GM21723 (cell line): ENCODE measurements around the gene GFER.

Source experiments
- ATAC-seq: cut with Tn5 transposase; IDR thresholded peaks from one replicate; pipeline ENCODE4 v1.9.1; 2021; ENCODE audit warnings: mild to moderate bottlenecking, moderate library complexity; ENCODE audit not compliant: unreplicated experiment

The GFER gene

GRCh38 chr16:1990351-1991134 lies 6.5 kb downstream of the GFER start:
- peak; percentile 6 for ATAC-seq

- ATAC-seq: peak; percentile 30
Measured at GRCh38 chr16:1991135-1991551, 7.2 kb downstream of the GFER start.

GRCh38 chr16:1991588-1991947 lies 7.6 kb downstream of the GFER start:
- no peak for ATAC-seq

DNA sequence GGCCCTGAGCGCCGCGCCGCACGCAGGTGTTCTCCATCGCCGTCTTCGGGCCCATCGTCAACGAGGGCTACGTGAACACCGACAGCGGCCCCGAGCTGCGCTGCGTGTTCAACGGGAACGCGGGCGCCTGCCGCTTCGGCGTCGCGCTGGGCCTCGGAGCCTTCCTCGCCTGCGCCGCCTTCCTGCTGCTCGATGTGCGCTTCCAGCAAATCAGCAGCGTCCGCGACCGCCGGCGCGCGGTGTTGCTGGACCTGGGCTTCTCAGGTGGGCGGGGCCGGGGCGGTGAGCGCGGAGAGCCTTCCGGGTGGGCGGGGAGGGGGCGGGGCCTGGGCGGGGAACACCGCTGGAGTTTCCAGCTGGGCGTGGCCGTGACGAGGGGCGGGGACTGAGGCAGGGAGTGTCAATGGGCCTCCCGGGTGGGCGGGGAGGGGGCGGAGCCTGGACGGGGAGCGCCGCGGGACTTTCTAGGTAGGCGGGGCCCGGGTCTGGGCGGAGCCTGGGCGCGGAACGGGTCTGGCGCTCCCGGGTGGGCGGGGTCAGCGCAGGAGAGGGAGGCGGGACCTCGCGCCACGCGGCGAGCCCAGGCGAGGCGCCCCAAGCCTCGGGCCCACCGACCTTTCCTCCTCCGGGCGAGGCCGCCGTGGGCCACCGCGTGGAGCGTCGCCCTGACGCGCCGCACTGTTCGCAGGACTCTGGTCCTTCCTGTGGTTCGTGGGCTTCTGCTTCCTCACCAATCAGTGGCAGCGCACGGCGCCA lies 8.1 kb downstream of the GFER start:
- ATAC-seq: peak; percentile 52

- no peak for ATAC-seq
Measured at GRCh38 chr16:1992704-1993317, 8.8 kb downstream of the GFER start.

- ATAC-seq: no peak
Measured at GRCh38 chr16:1993731-1994131, 9.7 kb downstream of the GFER start.

GRCh38 chr16:1997494-1998359 lies 13.7 kb downstream of the GFER start:
- ATAC-seq: no peak

GRCh38 chr16:1998360-1998835 lies 14.4 kb downstream of the GFER start:
- ATAC-seq: no peak

DNA sequence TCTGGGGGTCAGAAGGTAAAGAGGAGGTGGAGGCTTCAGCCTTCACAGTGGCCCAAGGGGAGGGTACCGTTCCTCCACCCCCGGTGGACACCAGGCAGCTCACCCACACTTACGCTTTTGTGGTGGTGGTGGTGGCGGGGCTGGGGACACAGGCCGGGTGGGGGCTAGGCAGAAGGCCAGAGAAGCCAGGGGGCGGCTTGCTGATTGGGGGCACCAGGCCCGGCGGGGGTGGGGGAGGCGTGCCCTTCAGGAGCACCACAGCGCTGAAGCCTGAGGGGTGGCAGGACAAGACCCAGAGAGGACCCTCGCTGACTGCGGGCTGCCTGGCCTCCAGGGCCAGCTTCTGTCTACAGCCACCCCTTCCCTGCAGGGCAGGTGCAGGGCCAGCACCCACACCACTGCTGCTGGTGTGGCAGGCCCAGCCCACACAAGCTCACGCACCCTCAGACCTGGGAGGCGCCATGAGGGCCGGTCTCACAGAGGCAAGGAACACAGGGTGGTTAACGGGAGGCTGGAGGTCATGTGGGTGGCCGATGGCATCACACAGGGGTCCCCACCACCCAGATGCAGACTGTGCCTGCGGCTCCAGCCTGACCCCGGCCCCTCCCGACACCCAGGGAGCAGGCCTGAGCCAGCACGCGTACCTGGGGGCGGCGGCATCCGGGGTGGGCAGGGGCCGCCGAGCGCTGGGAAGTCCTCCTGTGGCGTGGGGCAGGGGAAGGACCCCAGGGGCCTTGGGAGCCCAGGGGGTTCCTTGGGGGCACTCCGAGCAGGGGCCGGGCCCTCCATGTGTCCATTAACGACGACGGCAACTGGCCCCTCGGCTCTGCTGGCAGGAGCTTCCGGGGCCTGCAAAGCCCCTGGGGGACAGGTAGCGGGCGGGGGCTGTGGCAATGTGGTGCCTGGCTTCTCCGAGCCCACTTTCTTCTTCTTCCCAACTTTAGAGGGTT lies 15.1 kb downstream of the GFER start:
- ATAC-seq: no peak

- no peak for ATAC-seq
Measured at GRCh38 chr16:1999866-2000514, 16.0 kb downstream of the GFER start.

GRCh38 chr16:2001035-2001434 lies 17.0 kb downstream of the GFER start:
- no peak for ATAC-seq

DNA sequence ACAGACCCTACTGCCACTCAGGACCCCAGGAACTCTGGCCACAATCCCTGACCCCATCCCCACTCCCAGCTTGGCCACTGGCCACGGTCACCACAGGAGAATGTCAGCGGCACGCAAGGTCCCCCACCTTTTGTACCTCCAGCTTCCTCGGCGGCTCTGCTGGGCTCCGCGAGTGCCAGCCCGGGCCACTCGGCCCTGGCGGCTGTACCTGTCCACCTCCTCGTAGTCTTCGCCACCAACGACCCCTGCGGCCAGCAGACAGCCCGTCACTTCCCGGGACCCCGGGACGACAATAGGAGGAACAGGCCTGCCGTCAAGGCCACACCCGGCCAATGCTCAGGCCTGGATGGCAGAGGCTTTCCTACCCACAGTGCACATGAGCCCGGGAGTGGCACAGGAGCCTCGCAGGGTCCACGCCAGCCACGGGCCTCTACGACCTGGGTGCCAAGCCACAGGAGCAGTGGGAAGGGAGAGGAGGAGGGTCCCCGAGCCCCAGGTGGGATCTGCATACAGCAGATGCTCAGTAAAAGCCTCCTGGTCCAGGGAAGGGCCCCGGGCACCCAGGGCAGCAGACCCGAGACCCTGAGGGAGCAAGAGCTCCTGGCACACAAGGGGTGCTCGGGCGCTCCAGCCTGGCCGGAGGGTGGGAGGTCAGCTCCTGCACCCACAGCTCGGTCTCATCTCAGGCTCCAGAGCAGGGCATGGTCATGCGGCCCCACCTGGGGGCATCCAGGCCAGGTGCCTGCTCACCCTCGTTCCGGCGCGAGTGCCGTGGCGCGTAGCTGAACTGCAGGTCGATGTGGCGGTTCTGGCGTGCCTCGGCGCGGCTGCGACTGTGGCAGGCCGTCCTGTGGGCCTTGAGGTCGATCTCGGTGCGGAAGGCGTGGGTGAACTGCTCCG lies 17.7 kb downstream of the GFER start:
- no peak for ATAC-seq

- ATAC-seq: no peak
Measured at GRCh38 chr16:2002406-2003230, 18.6 kb downstream of the GFER start.

GRCh38 chr16:2003231-2003826 lies 19.3 kb downstream of the GFER start:
- no peak for ATAC-seq

- ATAC-seq: no peak
Measured at GRCh38 chr16:2003827-2004641, 20.0 kb downstream of the GFER start.
